Measurements from ENCODE around the gene CLTC. TPM values are rescaled to one million over a fixed set of nuclear protein-coding genes. Genes with fewer than 3 reads are reported as not detected.
"Not testable (repeated sequence)": the region's sequence is repeated elsewhere in the genome, so short reads cannot be mapped to it uniquely, and the experiment has no call there.

CLTC gene
- total RNA-seq (2014; rRNA removed) = 389 and 434 TPM in 2 replicates
- 157 TPM for polyA plus RNA-seq (2012)

- DNase-seq (ENCODE audit: low read depth) = peak; percentile 98
Observed at GRCh38 chr17:59619298-59620063, at the start of gene CLTC. Gene CLTC (plus strand): TSS chr17:59619895. CDS start chr17:59620132, 237 bp downstream.

- DNase-seq (ENCODE audit: low read depth) = peak; percentile 24
Observed at GRCh38 chr17:59572301-59572924, 47.3 kb upstream of the CLTC start.

- DNase-seq (ENCODE audit: low read depth) = not testable (repeated sequence)
Observed at GRCh38 chr17:59584168-59584567, 35.5 kb upstream of the CLTC start.

GRCh38 chr17:59600169-59600568, 19.5 kb upstream of the CLTC start:
- DNase-seq (ENCODE audit: low read depth) = no peak

GRCh38 chr17:59601130-59601529, 18.6 kb upstream of the CLTC start:
- DNase-seq (ENCODE audit: low read depth) = no peak

- no peak for DNase-seq (ENCODE audit: low read depth)
Observed at GRCh38 chr17:59607061-59607460, 12.6 kb upstream of the CLTC start.

GRCh38 chr17:59607817-59608403, 11.8 kb upstream of the CLTC start:
- no peak for DNase-seq (ENCODE audit: low read depth)

GRCh38 chr17:59611503-59611902, 8.2 kb upstream of the CLTC start:
- DNase-seq (ENCODE audit: low read depth) = no peak

- no peak for DNase-seq (ENCODE audit: low read depth)
Observed at GRCh38 chr17:59616253-59616920, 3.3 kb upstream of the CLTC start.

GRCh38 chr17:59617156-59617732, 2.5 kb upstream of the CLTC start:
- DNase-seq (ENCODE audit: low read depth) = no peak

GRCh38 chr17:59619035-59619297, 729 bp upstream of the CLTC start:
- DNase-seq (ENCODE audit: low read depth) = no peak

GRCh38 chr17:59620064-59620359, 317 bp downstream of the CLTC start:
- DNase-seq (ENCODE audit: low read depth) = no peak

- peak; percentile 34 for DNase-seq (ENCODE audit: low read depth)
Observed at GRCh38 chr17:59620518-59621259, 994 bp downstream of the CLTC start.

- DNase-seq (ENCODE audit: low read depth) = peak; percentile 33
Observed at GRCh38 chr17:59621771-59622170, 2.1 kb downstream of the CLTC start.

- no peak for DNase-seq (ENCODE audit: low read depth)
Observed at GRCh38 chr17:59623151-59623550, 3.5 kb downstream of the CLTC start.

GRCh38 chr17:59626756-59627155, 7.1 kb downstream of the CLTC start:
- no peak for DNase-seq (ENCODE audit: low read depth)

- DNase-seq (ENCODE audit: low read depth) = no peak
Observed at GRCh38 chr17:59627274-59627673, 7.6 kb downstream of the CLTC start.

GRCh38 chr17:59627770-59628171, 8.1 kb downstream of the CLTC start:
- DNase-seq (ENCODE audit: low read depth) = no peak

- no peak for DNase-seq (ENCODE audit: low read depth)
Observed at GRCh38 chr17:59629174-59629573, 9.5 kb downstream of the CLTC start.

GRCh38 chr17:59631276-59631675, 11.6 kb downstream of the CLTC start:
- no peak for DNase-seq (ENCODE audit: low read depth)

GRCh38 chr17:59632398-59632797, 12.7 kb downstream of the CLTC start:
- no peak for DNase-seq (ENCODE audit: low read depth)

Measured in LHCN-M2 (cell line).